ENCODE data around the gene SNX24. TPM values are rescaled to one million over a fixed set of nuclear protein-coding genes. Genes with fewer than 3 reads are reported as not detected.

SNX24 gene
- total and polyA plus RNA-seq, 2 experiments from 2014 or later: 18.0 to 27.5 TPM

DNA sequence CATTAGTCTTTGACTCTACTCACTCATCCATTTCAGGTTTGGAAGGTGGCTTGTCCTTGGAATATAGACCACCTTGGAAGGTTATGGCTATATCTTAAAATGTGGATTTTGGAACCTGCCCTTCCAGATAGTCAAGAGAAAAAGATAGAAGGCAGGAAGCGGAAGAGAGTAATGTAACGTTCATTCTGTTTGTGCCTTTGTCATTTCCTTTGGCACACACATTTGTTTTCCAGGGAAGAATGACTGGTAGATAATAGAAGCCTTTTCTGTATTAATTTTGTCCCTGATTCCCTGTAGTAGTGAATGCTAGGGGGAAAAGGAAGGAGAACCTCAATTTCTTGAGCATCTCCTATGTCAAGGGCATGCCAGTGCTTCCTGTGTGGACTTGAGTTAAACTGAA, 136.4 kb downstream of the SNX24 start:
- no peaks in the 10 kb centered on the region for H3K4me1 ChIP-seq (ENCODE audit: insufficient read depth)
- Mint-ChIP-seq H3K27ac (no peak overlapping the region), H3K4me3 (no peak overlapping the region), H3K4me1 (peaks cover 10% of the 10 kb centered on the region; the same call in 2 of the 3 replicates), H3K9me3 (no peaks in the 10 kb centered on the region), H3K36me3 (ENCODE audit: low read depth) (no peaks in the 10 kb centered on the region), H3K27me3 (ENCODE audit: insufficient read depth, low read depth, poor library complexity) (no peaks in the 10 kb centered on the region)
- H3K4me3 ChIP-seq: no peak overlapping the region
- ATAC-seq (no peak), DNase-seq (ENCODE audit: low spot score) (no peak)
- H2AFZ ChIP-seq: no peak overlapping the region
- no peak overlapping the region for H3K4me2 ChIP-seq
- no peaks in the 10 kb centered on the region for H3K36me3 ChIP-seq (ENCODE audit: insufficient read depth)
- H3K27ac ChIP-seq (ENCODE audit: low read depth): no peak overlapping the region
- no peaks in the 10 kb centered on the region for H3F3A ChIP-seq (replicated peaks; ENCODE audit: low read depth)
- H3K9me2 ChIP-seq (ENCODE audit: insufficient read depth): no peaks in the 10 kb centered on the region
- TF ChIP-seq, protein P1, sequence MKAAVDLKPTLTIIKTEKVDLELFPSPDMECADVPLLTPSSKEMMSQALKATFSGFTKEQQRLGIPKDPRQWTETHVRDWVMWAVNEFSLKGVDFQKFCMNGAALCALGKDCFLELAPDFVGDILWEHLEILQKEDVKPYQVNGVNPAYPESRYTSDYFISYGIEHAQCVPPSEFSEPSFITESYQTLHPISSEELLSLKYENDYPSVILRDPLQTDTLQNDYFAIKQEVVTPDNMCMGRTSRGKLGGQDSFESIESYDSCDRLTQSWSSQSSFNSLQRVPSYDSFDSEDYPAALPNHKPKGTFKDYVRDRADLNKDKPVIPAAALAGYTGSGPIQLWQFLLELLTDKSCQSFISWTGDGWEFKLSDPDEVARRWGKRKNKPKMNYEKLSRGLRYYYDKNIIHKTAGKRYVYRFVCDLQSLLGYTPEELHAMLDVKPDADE (IDR thresholded peaks at IDR 0.05): no peak
- TF ChIP-seq ZNF114 (CRISPR knock-in tag; IDR thresholded peaks at IDR 0.05) (no peak), CREB1 (CRISPR knock-in tag; IDR thresholded peaks at IDR 0.05; ENCODE audit: low read depth) (no peak), STAT1 (IDR thresholded peaks at IDR 0.05; ENCODE audit: unreplicated experiment) (no peak), NANOG (IDR thresholded peaks at IDR 0.05; ENCODE audit: borderline replicate concordance) (no peak), ZNF331 (CRISPR knock-in tag; IDR thresholded peaks at IDR 0.05; ENCODE audit: low read depth) (no peak), POLR2AphosphoS5 (IDR thresholded peaks at IDR 0.05; ENCODE audit: low read depth) (no peak), EZH2phosphoT487 (IDR thresholded peaks at IDR 0.05; ENCODE audit: unreplicated experiment) (no peak), JUNB (IDR thresholded peaks at IDR 0.05; ENCODE audit: unreplicated experiment) (no peak), EZH2 (IDR thresholded peaks at IDR 0.05; ENCODE audit: low read depth, unreplicated experiment) (no peak)
- TF ChIP-seq, protein P2, sequence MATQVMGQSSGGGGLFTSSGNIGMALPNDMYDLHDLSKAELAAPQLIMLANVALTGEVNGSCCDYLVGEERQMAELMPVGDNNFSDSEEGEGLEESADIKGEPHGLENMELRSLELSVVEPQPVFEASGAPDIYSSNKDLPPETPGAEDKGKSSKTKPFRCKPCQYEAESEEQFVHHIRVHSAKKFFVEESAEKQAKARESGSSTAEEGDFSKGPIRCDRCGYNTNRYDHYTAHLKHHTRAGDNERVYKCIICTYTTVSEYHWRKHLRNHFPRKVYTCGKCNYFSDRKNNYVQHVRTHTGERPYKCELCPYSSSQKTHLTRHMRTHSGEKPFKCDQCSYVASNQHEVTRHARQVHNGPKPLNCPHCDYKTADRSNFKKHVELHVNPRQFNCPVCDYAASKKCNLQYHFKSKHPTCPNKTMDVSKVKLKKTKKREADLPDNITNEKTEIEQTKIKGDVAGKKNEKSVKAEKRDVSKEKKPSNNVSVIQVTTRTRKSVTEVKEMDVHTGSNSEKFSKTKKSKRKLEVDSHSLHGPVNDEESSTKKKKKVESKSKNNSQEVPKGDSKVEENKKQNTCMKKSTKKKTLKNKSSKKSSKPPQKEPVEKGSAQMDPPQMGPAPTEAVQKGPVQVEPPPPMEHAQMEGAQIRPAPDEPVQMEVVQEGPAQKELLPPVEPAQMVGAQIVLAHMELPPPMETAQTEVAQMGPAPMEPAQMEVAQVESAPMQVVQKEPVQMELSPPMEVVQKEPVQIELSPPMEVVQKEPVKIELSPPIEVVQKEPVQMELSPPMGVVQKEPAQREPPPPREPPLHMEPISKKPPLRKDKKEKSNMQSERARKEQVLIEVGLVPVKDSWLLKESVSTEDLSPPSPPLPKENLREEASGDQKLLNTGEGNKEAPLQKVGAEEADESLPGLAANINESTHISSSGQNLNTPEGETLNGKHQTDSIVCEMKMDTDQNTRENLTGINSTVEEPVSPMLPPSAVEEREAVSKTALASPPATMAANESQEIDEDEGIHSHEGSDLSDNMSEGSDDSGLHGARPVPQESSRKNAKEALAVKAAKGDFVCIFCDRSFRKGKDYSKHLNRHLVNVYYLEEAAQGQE (IDR thresholded peaks at IDR 0.05; ENCODE audit: unreplicated experiment): no peak
- TF ChIP-seq, protein P3, sequence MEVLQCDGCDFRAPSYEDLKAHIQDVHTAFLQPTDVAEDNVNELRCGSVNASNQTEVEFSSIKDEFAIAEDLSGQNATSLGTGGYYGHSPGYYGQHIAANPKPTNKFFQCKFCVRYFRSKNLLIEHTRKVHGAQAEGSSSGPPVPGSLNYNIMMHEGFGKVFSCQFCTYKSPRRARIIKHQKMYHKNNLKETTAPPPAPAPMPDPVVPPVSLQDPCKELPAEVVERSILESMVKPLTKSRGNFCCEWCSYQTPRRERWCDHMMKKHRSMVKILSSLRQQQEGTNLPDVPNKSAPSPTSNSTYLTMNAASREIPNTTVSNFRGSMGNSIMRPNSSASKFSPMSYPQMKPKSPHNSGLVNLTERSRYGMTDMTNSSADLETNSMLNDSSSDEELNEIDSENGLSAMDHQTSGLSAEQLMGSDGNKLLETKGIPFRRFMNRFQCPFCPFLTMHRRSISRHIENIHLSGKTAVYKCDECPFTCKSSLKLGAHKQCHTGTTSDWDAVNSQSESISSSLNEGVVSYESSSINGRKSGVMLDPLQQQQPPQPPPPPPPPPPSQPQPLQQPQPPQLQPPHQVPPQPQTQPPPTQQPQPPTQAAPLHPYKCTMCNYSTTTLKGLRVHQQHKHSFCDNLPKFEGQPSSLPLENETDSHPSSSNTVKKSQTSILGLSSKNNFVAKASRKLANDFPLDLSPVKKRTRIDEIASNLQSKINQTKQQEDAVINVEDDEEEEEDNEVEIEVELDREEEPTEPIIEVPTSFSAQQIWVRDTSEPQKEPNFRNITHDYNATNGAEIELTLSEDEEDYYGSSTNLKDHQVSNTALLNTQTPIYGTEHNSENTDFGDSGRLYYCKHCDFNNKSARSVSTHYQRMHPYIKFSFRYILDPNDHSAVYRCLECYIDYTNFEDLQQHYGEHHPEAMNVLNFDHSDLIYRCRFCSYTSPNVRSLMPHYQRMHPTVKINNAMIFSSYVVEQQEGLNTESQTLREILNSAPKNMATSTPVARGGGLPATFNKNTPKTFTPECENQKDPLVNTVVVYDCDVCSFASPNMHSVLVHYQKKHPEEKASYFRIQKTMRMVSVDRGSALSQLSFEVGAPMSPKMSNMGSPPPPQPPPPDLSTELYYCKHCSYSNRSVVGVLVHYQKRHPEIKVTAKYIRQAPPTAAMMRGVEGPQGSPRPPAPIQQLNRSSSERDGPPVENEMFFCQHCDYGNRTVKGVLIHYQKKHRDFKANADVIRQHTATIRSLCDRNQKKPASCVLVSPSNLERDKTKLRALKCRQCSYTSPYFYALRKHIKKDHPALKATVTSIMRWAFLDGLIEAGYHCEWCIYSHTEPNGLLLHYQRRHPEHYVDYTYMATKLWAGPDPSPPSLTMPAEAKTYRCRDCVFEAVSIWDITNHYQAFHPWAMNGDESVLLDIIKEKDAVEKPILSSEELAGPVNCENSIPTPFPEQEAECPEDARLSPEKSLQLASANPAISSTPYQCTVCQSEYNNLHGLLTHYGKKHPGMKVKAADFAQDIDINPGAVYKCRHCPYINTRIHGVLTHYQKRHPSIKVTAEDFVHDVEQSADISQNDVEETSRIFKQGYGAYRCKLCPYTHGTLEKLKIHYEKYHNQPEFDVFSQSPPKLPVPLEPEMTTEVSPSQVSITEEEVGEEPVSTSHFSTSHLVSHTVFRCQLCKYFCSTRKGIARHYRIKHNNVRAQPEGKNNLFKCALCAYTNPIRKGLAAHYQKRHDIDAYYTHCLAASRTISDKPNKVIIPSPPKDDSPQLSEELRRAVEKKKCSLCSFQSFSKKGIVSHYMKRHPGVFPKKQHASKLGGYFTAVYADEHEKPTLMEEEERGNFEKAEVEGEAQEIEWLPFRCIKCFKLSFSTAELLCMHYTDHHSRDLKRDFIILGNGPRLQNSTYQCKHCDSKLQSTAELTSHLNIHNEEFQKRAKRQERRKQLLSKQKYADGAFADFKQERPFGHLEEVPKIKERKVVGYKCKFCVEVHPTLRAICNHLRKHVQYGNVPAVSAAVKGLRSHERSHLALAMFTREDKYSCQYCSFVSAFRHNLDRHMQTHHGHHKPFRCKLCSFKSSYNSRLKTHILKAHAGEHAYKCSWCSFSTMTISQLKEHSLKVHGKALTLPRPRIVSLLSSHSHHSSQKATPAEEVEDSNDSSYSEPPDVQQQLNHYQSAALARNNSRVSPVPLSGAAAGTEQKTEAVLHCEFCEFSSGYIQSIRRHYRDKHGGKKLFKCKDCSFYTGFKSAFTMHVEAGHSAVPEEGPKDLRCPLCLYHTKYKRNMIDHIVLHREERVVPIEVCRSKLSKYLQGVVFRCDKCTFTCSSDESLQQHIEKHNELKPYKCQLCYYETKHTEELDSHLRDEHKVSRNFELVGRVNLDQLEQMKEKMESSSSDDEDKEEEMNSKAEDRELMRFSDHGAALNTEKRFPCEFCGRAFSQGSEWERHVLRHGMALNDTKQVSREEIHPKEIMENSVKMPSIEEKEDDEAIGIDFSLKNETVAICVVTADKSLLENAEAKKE (CRISPR knock-in tag; IDR thresholded peaks at IDR 0.05): no peak
- TF ChIP-seq, protein P4, sequence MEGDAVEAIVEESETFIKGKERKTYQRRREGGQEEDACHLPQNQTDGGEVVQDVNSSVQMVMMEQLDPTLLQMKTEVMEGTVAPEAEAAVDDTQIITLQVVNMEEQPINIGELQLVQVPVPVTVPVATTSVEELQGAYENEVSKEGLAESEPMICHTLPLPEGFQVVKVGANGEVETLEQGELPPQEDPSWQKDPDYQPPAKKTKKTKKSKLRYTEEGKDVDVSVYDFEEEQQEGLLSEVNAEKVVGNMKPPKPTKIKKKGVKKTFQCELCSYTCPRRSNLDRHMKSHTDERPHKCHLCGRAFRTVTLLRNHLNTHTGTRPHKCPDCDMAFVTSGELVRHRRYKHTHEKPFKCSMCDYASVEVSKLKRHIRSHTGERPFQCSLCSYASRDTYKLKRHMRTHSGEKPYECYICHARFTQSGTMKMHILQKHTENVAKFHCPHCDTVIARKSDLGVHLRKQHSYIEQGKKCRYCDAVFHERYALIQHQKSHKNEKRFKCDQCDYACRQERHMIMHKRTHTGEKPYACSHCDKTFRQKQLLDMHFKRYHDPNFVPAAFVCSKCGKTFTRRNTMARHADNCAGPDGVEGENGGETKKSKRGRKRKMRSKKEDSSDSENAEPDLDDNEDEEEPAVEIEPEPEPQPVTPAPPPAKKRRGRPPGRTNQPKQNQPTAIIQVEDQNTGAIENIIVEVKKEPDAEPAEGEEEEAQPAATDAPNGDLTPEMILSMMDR (conservative IDR thresholded peaks at IDR 0.05; ENCODE audit: low read depth in 2 of 2): no peak
- H4K20me1 ChIP-seq (replicated peaks; ENCODE audit: insufficient read depth): no peaks in the 10 kb centered on the region
- H3K27me3 ChIP-seq (ENCODE audit: insufficient read depth): no peaks in the 10 kb centered on the region
- H3K79me2 ChIP-seq (replicated peaks; ENCODE audit: insufficient read depth): no peaks in the 10 kb centered on the region

Data from GM23338 (cell line).